Activated CD4-positive, alpha-beta T cell treated with anti-CD3 and anti-CD28 coated beads for 36 hours (primary cell): ENCODE measurements around the gene MAN1C1. TPM values are rescaled to one million over a fixed set of nuclear protein-coding genes. Genes with fewer than 3 reads are reported as not detected.
A peak's percentile ranks its signal among the peaks of the same experiment; 100 is the strongest.

Experiments
- ATAC-seq: fragments of 200-7000 bp; cut with Tn5 transposase; one replicate; pipeline ENCODE4 v1.10.0; 2021; ENCODE audit warnings: mild to moderate bottlenecking, moderate library complexity
- CTCF ChIA-PET: fragments of 350-600 bp; sonication (Branson Sonifier 250); formaldehyde crosslinking; loops from one replicate; lab custom pipeline; 2021; ENCODE audit warnings: antibody characterized with exemption; lab: Charles Lee
- POLR2A ChIA-PET: fragments of 350-600 bp; sonication (Branson Sonifier 250); formaldehyde crosslinking; loops from one replicate; lab custom pipeline; 2021; ENCODE audit warnings: antibody characterized with exemption, inconsistent platforms; lab: Charles Lee
- DNase-seq: peaks from one replicate; pipeline ENCODE4 v3.0.0-alpha.2; 2020
- H3K27ac Mint-ChIP-seq: one replicate; pipeline ENCODE4 v1.8.0; 2021; ENCODE audit warnings: mixed read lengths
- H3K27me3 Mint-ChIP-seq: one replicate; pipeline ENCODE4 v1.8.0; 2021; ENCODE audit warnings: mixed read lengths
- H3K36me3 Mint-ChIP-seq: one replicate; pipeline ENCODE4 v1.8.0; 2021; ENCODE audit warnings: low read depth, mixed read lengths
- H3K4me1 Mint-ChIP-seq: one replicate; pipeline ENCODE4 v1.8.0; 2021; ENCODE audit warnings: mixed read lengths
- H3K4me3 Mint-ChIP-seq: one replicate; pipeline ENCODE4 v1.8.0; 2021; ENCODE audit warnings: mild to moderate bottlenecking, moderate library complexity, mixed read lengths
- H3K9me3 Mint-ChIP-seq: one replicate; pipeline ENCODE4 v1.8.0; 2021; ENCODE audit warnings: low read depth, mixed read lengths
- intact Hi-C, 2 experiments: fragments of 100-400 bp; cut with DNase I in 1 of 2; cut with micrococcal nuclease in 1 of 2; formaldehyde crosslinking; loops; one replicate each; pipeline versions ENCODE4 v1.14.2 to v1.15.1; 2022 to 2024; cut with DNase I, micrococcal nuclease
- total RNA-seq, 2 experiments: library from RNA; stranded (reverse); gene quantifications; one replicate each; pipeline ENCODE4 v1.2.3, GENCODE V29; 2021

The MAN1C1 gene
- total RNA-seq, 2 experiments from 2014 or later: 10.0 to 10.1 TPM

DNA sequence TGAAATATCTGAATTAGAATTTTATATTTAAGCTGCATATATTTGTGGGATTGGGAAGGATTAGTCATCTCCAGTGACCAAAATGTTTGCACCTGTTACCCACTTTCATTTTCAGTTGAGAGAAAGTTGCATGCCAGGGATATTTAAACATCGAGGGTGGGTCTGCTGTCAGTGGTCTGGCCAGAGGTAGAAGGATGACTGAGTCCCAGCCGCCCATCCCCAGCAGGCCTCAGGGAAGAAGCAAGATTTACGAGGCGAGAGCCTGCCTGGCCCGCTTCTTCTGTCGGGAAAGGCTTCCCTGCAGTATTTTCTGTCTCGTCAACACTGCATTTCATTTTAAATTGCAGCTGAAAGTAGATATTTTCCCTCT is 1.4 kb upstream of the MAN1C1 start:
- intact Hi-C loops: loop anchor here in 1 of 2 experiments (5.0 kb wide), 1 partner anchor 82 kb away; no protein-coding TSS in a partner anchor
- Mint-ChIP-seq H3K36me3 (no peaks in the 10 kb centered on the region), H3K27me3 (peaks cover 11% of the 10 kb centered on the region), H3K27ac (no peak overlapping the region), H3K4me3 (no peak overlapping the region), H3K9me3 (no peaks in the 10 kb centered on the region), H3K4me1 (peaks cover 45% of the 10 kb centered on the region)
- POLR2A ChIA-PET: interaction anchor here (0.6 kb wide), 1 partner anchor 177 kb away, joined by 4 read pairs; no protein-coding TSS in a partner anchor
- CTCF ChIA-PET: interaction anchor here (1.7 kb wide), 2 partner anchors 17 to 43 kb away, joined by 5 read pairs; no protein-coding TSS in a partner anchor
- ATAC-seq (no peak), DNase-seq (no peak)

DNA sequence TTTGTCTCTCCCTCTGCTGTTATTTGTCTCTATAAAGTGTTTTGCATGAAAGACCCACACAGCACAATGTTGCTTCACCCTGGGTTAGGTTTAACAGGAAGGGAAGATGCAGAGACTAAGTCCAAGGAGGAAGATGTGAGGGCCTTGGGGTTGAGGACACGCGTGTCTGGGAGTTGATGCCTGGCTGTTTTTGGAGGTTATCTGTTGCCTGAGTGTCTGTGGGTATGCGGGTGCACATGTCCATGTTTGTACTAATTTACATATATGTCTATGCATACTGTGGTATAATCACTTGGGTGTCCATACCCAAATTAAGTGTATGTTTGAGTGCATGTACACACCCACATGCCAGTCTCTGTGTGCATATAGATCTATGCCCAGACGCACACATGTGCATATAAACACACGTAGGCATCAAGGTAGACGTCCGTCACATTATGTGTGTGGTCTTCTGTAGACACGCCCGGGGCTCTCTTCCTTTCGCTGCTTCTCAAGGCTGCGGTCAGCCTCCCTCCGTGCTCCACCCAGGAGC is 962 bp upstream of the MAN1C1 start:
- POLR2A ChIA-PET: no interaction called here
- peak overlapping the region; percentile 52 for H3K27ac Mint-ChIP-seq

GRCh38 chr1:25616987-25617624 is 515 bp downstream of the MAN1C1 start:
- no peak for ATAC-seq

More for the DNA sequence above, 962 bp upstream of the MAN1C1 start:
- no peak for DNase-seq
- no peaks in the 10 kb centered on the region for H3K9me3 Mint-ChIP-seq
- peaks cover 48% of the 10 kb centered on the region for H3K4me1 Mint-ChIP-seq
- no peaks in the 10 kb centered on the region for H3K36me3 Mint-ChIP-seq
- peak overlapping the region; percentile 45 for H3K4me3 Mint-ChIP-seq
- intact Hi-C loops: loop anchor here in 1 of 2 experiments (1.0 to 5.0 kb wide), 6 partner anchors 61 to 204 kb away; partner anchors contain the start of genes LDLRAP1, MACO1 and MTFR1L
- CTCF ChIA-PET: interaction anchor here (1.7 kb wide), 2 partner anchors 16 to 43 kb away, joined by 5 read pairs; no protein-coding TSS in a partner anchor
- ATAC-seq: no peak
- H3K27me3 Mint-ChIP-seq: peaks cover 11% of the 10 kb centered on the region

DNA sequence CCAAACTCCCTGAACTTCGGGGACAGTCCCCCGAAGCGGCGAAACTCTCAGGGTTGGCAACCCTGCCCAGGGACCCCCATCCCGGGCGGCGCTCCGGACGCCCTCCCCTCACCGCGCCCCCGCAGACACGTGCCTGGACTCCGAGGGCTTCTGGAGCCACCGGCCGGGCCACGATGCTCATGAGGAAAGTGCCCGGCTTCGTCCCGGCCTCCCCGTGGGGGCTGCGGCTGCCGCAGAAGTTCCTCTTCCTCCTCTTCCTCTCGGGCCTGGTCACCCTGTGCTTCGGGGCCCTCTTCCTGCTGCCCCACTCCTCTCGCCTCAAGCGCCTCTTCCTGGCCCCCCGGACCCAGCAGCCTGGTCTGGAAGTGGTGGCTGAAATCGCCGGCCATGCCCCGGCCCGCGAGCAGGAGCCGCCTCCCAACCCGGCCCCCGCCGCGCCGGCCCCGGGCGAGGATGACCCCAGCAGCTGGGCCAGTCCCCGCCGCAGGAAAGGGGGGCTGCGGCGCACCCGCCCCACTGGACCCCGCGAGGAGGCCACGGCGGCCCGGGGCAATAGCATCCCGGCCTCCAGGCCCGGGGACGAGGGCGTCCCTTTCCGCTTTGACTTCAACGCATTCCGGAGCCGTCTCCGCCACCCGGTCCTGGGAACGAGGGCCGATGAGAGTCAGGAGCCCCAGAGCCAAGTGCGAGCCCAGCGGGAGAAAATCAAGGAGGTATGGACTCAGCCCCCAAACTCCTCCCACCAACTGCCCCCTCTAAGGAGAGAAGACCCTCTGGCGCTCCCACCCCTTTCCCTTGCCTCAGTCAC is 1.2 kb downstream of the MAN1C1 start:
- POLR2A ChIA-PET: interaction anchor here (2.5 kb wide), 1 partner anchor 58 kb away, joined by 17 read pairs; no protein-coding TSS in a partner anchor
- peak overlapping the region; percentile 58 for H3K27ac Mint-ChIP-seq
- H3K4me3 Mint-ChIP-seq: peak overlapping the region; percentile 76
- H3K36me3 Mint-ChIP-seq: no peaks in the 10 kb centered on the region
- ATAC-seq: no peak
- intact Hi-C loops: loop anchor here (1.0 to 5.0 kb wide), 4 partner anchors 24 to 179 kb away; no protein-coding TSS in a partner anchor
- CTCF ChIA-PET: interaction anchor here (0.7 to 10.0 kb wide), 19 partner anchors 9 to 192 kb away, joined by 3 to 91 read pairs (median 7); no protein-coding TSS in a partner anchor
- no peaks in the 10 kb centered on the region for H3K9me3 Mint-ChIP-seq
- H3K27me3 Mint-ChIP-seq: peaks cover 8% of the 10 kb centered on the region
- H3K4me1 Mint-ChIP-seq: peaks cover 66% of the 10 kb centered on the region
- DNase-seq: peak; percentile 35

More at GRCh38 chr1:25616987-25617624, 515 bp downstream of the MAN1C1 start:
- Mint-ChIP-seq H3K27ac (no peak overlapping the region), H3K27me3 (peaks cover 8% of the 10 kb centered on the region), H3K36me3 (no peaks in the 10 kb centered on the region), H3K4me1 (peaks cover 59% of the 10 kb centered on the region), H3K4me3 (peak overlapping the region; percentile 76), H3K9me3 (no peaks in the 10 kb centered on the region)
- CTCF ChIA-PET: interaction anchor here (0.6 to 10.0 kb wide), 2 partner anchors 21 to 25 kb away, joined by 3 to 91 read pairs; no protein-coding TSS in a partner anchor
- peak; percentile 48 for DNase-seq
- POLR2A ChIA-PET: no interaction called here
- intact Hi-C loops: loop anchor here in 1 of 2 experiments (1.0 to 5.0 kb wide), 6 partner anchors 59 to 202 kb away; partner anchors contain the start of genes LDLRAP1, MACO1 and MTFR1L

DNA sequence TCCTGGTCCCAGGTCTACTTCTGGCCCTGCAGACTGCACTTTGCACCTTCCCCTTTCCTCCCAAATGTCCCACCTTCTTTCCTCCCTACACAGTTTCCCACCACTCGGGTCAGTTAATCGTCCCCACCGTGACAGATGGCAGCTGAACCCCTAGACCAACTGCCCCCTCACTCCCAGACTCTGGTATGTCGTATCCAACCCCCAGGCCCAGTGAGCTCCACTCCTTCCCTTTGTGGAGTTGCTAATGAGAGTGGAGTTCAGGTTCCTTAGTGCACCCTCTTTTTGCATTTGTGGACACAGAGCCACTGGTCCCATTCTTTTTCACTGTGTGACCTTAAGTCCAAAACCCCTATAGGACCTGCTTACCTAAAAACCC is 1.8 kb downstream of the MAN1C1 start:
- DNase-seq (no peak), ATAC-seq (no peak)
- Mint-ChIP-seq H3K27ac (peak overlapping the region; percentile 58), H3K4me3 (peak overlapping the region; percentile 76), H3K4me1 (peaks cover 72% of the 10 kb centered on the region), H3K27me3 (peaks cover 8% of the 10 kb centered on the region), H3K9me3 (no peaks in the 10 kb centered on the region), H3K36me3 (no peaks in the 10 kb centered on the region)
- POLR2A ChIA-PET: interaction anchor here (0.8 to 2.5 kb wide), 2 partner anchors 12 to 58 kb away, joined by 3 to 17 read pairs; no protein-coding TSS in a partner anchor
- CTCF ChIA-PET: interaction anchor here (0.6 to 10.0 kb wide), 32 partner anchors 9 to 200 kb away, joined by 3 to 91 read pairs (median 5); no protein-coding TSS in a partner anchor
- intact Hi-C loops: loop anchor here (1.0 to 5.0 kb wide), 3 partner anchors 24 to 178 kb away; no protein-coding TSS in a partner anchor

- POLR2A ChIA-PET: interaction anchor here (0.8 to 2.5 kb wide), 4 partner anchors 13 to 177 kb away, joined by 3 to 17 read pairs (median 6); no protein-coding TSS in a partner anchor
- Mint-ChIP-seq H3K4me3 (peak overlapping the region; percentile 76), H3K27ac (peak overlapping the region; percentile 74), H3K36me3 (peaks cover 2% of the 10 kb centered on the region), H3K4me1 (peaks cover 79% of the 10 kb centered on the region), H3K9me3 (no peaks in the 10 kb centered on the region), H3K27me3 (peaks cover 3% of the 10 kb centered on the region)
- intact Hi-C loops: loop anchor here (1.0 to 5.0 kb wide), 3 partner anchors 23 to 178 kb away; no protein-coding TSS in a partner anchor
- CTCF ChIA-PET: interaction anchor here (0.6 to 10.0 kb wide), 42 partner anchors 9 to 199 kb away, joined by 3 to 91 read pairs (median 5); no protein-coding TSS in a partner anchor
- DNase-seq (peak; percentile 77), ATAC-seq (peak; percentile 22)
Measured at GRCh38 chr1:25619101-25619890, 2.7 kb downstream of the MAN1C1 start.

- CTCF ChIA-PET: interaction anchor here (0.8 to 10.0 kb wide), 20 partner anchors 11 to 189 kb away, joined by 3 to 91 read pairs (median 6); no protein-coding TSS in a partner anchor
- peak; percentile 34 for ATAC-seq
- peak; percentile 43 for DNase-seq
- H3K27me3 Mint-ChIP-seq: peaks cover 3% of the 10 kb centered on the region
- POLR2A ChIA-PET: interaction anchor here (0.7 to 2.5 kb wide), 3 partner anchors 23 to 176 kb away, joined by 3 to 17 read pairs (median 7); no protein-coding TSS in a partner anchor
- intact Hi-C loops: loop anchor here in 1 of 2 experiments (1.0 kb wide), 1 partner anchor 11 kb away; no protein-coding TSS in a partner anchor
- peaks cover 2% of the 10 kb centered on the region for H3K36me3 Mint-ChIP-seq
- peaks cover 74% of the 10 kb centered on the region for H3K4me1 Mint-ChIP-seq
- no peaks in the 10 kb centered on the region for H3K9me3 Mint-ChIP-seq
- H3K4me3 Mint-ChIP-seq: peak overlapping the region; percentile 76
- H3K27ac Mint-ChIP-seq: peak overlapping the region; percentile 74
Measured at GRCh38 chr1:25620211-25620610, 3.6 kb downstream of the MAN1C1 start.

DNA sequence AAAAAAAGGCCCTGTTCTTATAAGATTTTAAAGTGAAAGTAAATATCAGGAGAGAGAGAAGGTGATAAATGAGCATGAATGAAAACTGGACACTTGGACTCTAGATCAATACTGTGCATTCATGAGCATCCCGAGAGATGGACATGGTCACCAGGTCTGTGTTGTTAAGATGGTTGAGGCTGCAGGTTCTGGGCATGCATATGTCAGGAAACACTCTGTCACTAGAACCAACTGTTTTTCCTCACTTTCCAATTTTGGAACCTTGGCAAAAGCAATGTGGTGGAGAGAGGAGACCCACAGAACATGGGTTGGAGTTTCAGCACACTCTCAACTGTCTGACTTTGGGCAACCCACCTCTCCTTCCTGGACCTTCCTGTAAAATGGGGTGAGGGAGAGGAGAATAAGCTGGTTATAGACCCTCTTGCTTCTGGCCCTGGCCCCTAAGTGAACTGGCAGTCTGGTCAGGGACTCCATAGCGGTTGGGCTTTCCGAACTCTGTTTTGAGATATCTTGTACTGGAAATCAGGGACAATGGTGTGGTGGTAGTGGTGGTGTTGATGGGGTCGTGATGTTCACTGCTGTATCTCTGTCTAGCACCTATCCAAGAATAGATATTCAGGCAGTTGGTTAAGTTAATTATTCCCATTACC is 4.2 kb downstream of the MAN1C1 start:
- Mint-ChIP-seq H3K36me3 (peaks cover 5% of the 10 kb centered on the region), H3K27ac (peak overlapping the region; percentile 74), H3K4me3 (peak overlapping the region; percentile 76), H3K27me3 (no peaks in the 10 kb centered on the region), H3K4me1 (peaks cover 70% of the 10 kb centered on the region), H3K9me3 (no peaks in the 10 kb centered on the region)
- intact Hi-C loops: loop anchor here in 1 of 2 experiments (1.0 kb wide), 1 partner anchor 10 kb away; no protein-coding TSS in a partner anchor
- no peak for ATAC-seq
- CTCF ChIA-PET: interaction anchor here (0.6 to 10.0 kb wide), 20 partner anchors 11 to 339 kb away, joined by 3 to 91 read pairs (median 6); no protein-coding TSS in a partner anchor
- POLR2A ChIA-PET: interaction anchor here (0.7 to 2.5 kb wide), 3 partner anchors 22 to 176 kb away, joined by 3 to 17 read pairs (median 7); no protein-coding TSS in a partner anchor
- no peak for DNase-seq

DNA sequence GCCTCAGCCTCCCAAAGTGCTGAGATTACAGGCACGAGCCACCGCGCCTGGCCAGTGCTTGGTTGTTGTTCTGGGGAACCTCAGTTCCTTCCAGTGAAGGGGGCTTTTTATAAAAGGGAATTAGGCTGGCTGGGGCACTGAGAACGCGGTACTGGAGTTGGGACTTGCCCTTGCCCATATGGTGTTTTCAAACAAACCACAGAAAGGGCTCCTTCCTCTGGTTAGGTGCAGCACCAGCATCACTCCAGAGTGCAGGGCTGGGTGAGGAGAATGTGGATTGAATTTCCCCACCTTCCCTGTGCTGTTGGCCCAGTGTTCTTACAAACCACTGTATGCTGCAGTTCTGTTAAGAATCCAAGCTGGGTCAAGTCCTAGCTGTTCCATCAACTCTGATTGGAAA is 5.3 kb downstream of the MAN1C1 start:
- Mint-ChIP-seq H3K27ac (no peak overlapping the region), H3K27me3 (no peaks in the 10 kb centered on the region)

More for the DNA sequence above, 5.3 kb downstream of the MAN1C1 start:
- POLR2A ChIA-PET: interaction anchor here (0.6 to 0.8 kb wide), 2 partner anchors 54 to 1266 kb away, joined by 4 to 6 read pairs; no protein-coding TSS in a partner anchor
- ATAC-seq (no peak), DNase-seq (no peak)
- CTCF ChIA-PET: interaction anchor here (0.5 to 10.0 kb wide), 8 partner anchors 10 to 188 kb away, joined by 3 to 91 read pairs (median 6); no protein-coding TSS in a partner anchor
- Mint-ChIP-seq H3K36me3 (peaks cover 14% of the 10 kb centered on the region), H3K4me3 (peak overlapping the region; percentile 76), H3K9me3 (peaks cover 4% of the 10 kb centered on the region), H3K4me1 (peaks cover 73% of the 10 kb centered on the region)
- intact Hi-C loops: loop anchor here (1.0 to 2.0 kb wide), 2 partner anchors 54 to 55 kb away; no protein-coding TSS in a partner anchor
